GOT3 (cell line): ENCODE results near the gene MED27.

Source experiments
- DNase-seq: peaks from one replicate; lab custom pipeline; 2025; ENCODE audit warnings: mixed read lengths; lab: John Stamatoyannopoulos, UW

Gene MED27

GRCh38 chr9:131851414-131851813 is 228.3 kb downstream of the MED27 start:
- no peak for DNase-seq

- no peak for DNase-seq
Observed at GRCh38 chr9:131849391-131849790, 230.3 kb downstream of the MED27 start.

- no peak for DNase-seq
Observed at GRCh38 chr9:131848570-131849160, 231.0 kb downstream of the MED27 start.

- DNase-seq = no peak
Observed at GRCh38 chr9:131847665-131848354, 231.9 kb downstream of the MED27 start.

- DNase-seq = no peak
Observed at GRCh38 chr9:131845305-131846298, 234.1 kb downstream of the MED27 start.

GRCh38 chr9:131844745-131845118 is 234.9 kb downstream of the MED27 start:
- no peak for DNase-seq

- DNase-seq = no peak
Observed at GRCh38 chr9:131843989-131844744, 235.5 kb downstream of the MED27 start.

GRCh38 chr9:131841765-131842318 is 237.8 kb downstream of the MED27 start:
- DNase-seq = no peak

- no peak for DNase-seq
Observed at GRCh38 chr9:131840751-131841702, 238.6 kb downstream of the MED27 start.

- DNase-seq = no peak
Observed at GRCh38 chr9:131840220-131840619, 239.4 kb downstream of the MED27 start.

GRCh38 chr9:131839281-131840084 is 240.2 kb downstream of the MED27 start:
- peak; percentile 11 for DNase-seq

- no peak for DNase-seq
Observed at GRCh38 chr9:131838530-131839280, 241.0 kb downstream of the MED27 start.

GRCh38 chr9:131837836-131838235 is 241.8 kb downstream of the MED27 start:
- no peak for DNase-seq

- no peak for DNase-seq
Observed at GRCh38 chr9:131837316-131837715, 242.4 kb downstream of the MED27 start.

- DNase-seq = no peak
Observed at GRCh38 chr9:131836607-131837315, 242.9 kb downstream of the MED27 start.

GRCh38 chr9:131836021-131836420 is 243.6 kb downstream of the MED27 start:
- DNase-seq = no peak

GRCh38 chr9:131835151-131835910 is 244.3 kb downstream of the MED27 start:
- DNase-seq = no peak
